NCI-H2196 treated with DMSO at 0.1 percent for 48 hours (cell line): Measurements from ENCODE around the gene PNPT1.
"Not testable (repeated sequence)": the region's sequence is repeated elsewhere in the genome, so short reads cannot be mapped to it uniquely, and the experiment has no call there.

Experiments used
- DNase-seq: peaks from one replicate; lab custom pipeline; 2025; ENCODE audit not compliant: unreplicated experiment; lab: John Stamatoyannopoulos, UW

Gene PNPT1

GRCh38 chr2:55598056-55598795 is 95.4 kb downstream of the PNPT1 start:
- DNase-seq, result no peak

DNA sequence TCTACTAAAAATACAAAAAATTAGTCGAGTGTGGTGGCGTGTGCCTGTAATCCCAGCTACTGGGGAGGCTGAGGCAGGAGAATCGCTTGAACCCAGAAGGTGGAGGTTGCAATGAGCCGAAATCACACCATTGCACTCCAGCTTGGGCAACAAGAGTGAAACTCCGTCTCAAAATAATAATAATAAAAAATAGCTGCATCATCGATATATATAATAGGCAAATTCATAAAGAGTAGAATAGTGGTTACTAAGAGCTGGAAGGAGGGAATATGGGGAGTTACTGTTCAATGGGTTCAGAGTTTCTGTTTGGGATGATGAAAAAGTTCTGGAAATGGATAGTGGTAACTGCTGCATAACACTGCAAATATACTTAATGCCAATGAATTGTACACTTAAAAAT is 96.8 kb downstream of the PNPT1 start:
- DNase-seq, result not testable (repeated sequence)

- DNase-seq, result no peak
Observed at GRCh38 chr2:55595536-55595935, 98.1 kb downstream of the PNPT1 start.

DNA sequence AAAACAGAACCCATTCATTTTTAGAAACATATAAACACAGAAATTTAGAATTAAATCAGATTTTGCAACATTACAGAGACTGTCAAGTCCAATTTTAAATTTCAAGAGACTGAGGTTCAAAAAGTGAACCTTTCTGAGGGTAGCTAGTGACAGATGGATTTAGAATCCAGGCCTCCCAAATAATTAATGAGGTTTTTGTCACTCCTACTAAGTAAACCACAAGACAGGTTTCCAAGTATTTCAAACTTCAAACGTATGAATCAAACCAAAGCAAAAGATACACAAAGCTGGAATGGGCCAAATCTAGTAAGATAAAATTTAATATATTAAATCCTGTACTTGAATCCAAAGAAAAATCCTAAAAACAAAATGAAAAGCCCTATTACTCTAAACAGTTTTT is 101.5 kb downstream of the PNPT1 start:
- DNase-seq, result no peak

- no peak for DNase-seq
Observed at GRCh38 chr2:55590810-55591440, 102.7 kb downstream of the PNPT1 start.

DNA sequence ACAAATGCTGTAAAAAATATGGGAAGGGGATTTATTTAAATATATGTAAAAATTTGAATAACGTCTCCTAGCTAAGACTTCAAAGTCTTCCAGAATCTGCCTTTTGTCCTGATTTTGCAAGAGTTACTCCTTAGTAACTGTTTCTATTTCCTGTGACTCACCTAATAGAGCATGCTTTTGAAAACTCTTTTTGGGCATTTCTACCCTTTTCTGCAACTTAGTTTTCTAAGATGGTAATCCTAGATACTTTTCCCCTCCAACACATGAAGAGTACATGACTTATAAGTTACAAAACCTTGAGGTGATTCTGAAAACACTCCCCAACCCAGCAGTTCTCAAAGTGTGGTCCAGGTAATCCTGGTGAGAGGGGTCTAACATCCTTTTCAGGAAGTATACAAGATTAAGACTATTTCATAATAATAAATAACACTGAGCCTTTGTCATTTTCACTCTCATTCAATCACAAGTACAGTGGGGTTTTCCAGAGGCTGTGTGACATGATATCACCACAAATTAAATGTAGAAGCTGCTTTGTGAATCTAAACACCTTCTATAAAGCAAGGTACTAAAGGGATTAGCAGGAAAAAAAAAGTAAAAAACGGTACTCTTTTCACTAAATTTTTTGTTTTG is 108.1 kb downstream of the PNPT1 start:
- no peak for DNase-seq
